ENCODE results near the gene MED20. TPM values are rescaled to one million over a fixed set of nuclear protein-coding genes. Genes with fewer than 3 reads are reported as not detected.

The MED20 gene
- total RNA-seq, 2 experiments from 2014 or later, result 20.6 to 22.3 TPM

DNA sequence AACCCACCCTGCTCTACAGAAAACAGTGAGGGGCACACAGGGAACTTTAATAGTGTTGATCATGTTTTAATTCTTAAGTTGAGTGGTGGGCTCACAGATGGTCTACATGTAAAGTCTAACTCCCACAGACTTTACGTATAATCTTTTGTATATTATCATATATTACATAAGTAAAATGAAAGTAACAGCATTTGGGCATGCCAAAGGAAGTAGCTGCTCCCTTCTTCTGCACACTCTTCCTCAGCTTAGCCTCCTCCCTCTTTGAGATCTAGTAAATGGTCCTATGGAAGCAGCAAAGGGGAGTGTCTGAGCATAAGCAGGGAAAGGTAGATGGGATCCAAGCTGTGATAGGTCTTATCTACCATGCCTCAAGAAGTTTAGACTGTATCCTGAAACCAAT is 11.2 kb downstream of the MED20 start:
- H3K4me3 Mint-ChIP-seq, result no peak overlapping the region
- peak overlapping the region; percentile 15 for H3K27ac Mint-ChIP-seq
- H3K4me1 Mint-ChIP-seq (ENCODE audit: low read depth), result peaks cover 13% of the 10 kb centered on the region
- H3K27me3 Mint-ChIP-seq (ENCODE audit: low read depth), result no peaks in the 10 kb centered on the region
- DNase-seq (no peak), ATAC-seq (no peak)
- peaks cover 57% of the 10 kb centered on the region for H3K36me3 Mint-ChIP-seq (ENCODE audit: low read depth)
- ChIA-PET CTCF (interaction anchor here (0.9 to 1.6 kb wide), 4 partner anchors 11 to 134 kb away, joined by 3 to 7 read pairs (median 5); partner anchors contain the start of genes BYSL and MED20), POLR2A (interaction anchor here (0.6 kb wide), 1 partner anchor 266 kb away, joined by 3 read pairs; no protein-coding TSS in a partner anchor)
- H3K9me3 Mint-ChIP-seq (ENCODE audit: insufficient read depth), result no peaks in the 10 kb centered on the region

DNA sequence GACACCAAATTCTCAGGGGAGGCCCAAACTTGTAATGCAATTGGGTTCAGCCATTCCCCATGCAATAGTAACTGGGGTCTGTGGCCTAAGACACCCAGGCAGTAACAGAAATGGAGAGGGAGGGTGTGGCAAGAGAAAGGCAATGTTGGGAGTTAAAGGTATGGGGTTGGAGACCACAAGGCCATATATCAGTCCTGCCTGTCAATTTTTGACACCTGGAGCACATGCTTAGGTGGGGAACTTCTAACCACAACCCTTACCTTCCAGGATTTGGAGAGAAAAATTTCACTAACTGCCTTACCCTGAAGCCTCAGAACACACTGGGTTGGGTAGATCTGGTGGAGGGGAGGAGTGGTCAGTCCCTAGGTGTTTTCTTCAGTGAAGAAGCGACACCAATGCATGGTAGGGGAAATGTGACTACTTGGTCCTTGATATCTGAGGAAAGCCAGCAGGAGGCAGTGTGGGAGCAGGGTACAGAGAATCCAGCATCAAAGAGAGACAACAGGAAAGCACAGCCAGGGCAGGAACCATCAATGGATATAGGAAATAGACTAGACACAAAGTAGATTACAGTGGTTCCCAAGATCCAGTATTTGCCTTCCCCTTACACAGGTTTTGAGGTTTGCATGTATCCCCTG is 18.9 kb downstream of the MED20 start:
- no peaks in the 10 kb centered on the region for H3K9me3 Mint-ChIP-seq (ENCODE audit: insufficient read depth)
- ATAC-seq, result peak; percentile 73
- H3K36me3 Mint-ChIP-seq (ENCODE audit: low read depth), result peaks cover 30% of the 10 kb centered on the region
- POLR2A ChIA-PET, result interaction anchor here (1.7 kb wide), 1 partner anchor 19 kb away, joined by 4 read pairs; the partner anchor contains the start of genes BYSL and MED20
- DNase-seq, result peak; percentile 72
- no peak overlapping the region for H3K4me3 Mint-ChIP-seq
- H3K27ac Mint-ChIP-seq, result no peak overlapping the region
- no peaks in the 10 kb centered on the region for H3K27me3 Mint-ChIP-seq (ENCODE audit: low read depth)
- CTCF ChIA-PET, result interaction anchor here (1.0 to 3.9 kb wide), 5 partner anchors 13 to 142 kb away, joined by 4 to 39 read pairs (median 6); partner anchors contain the start of genes BYSL and MED20
- H3K4me1 Mint-ChIP-seq (ENCODE audit: low read depth), result peaks cover 24% of the 10 kb centered on the region

DNA sequence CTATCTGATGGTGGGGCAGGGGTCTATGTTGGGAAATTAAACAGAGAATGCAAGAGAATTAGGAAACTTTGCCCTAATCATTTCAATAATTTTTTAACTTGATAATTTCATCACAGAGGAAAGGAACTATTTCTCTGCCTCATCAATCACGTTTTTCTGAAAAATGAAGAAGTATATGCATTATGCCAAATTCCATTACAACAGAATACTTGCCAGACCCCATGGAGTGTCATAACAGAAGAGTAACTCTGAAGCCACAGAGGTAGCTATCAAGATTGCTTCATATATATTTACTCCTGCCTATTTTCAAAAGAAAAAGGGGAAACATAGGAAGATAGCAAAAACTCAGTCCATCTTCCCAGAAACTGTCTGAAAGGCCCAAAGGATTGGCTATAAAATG is 20.1 kb downstream of the MED20 start:
- ATAC-seq (no peak), DNase-seq (no peak)
- Mint-ChIP-seq H3K4me3 (no peak overlapping the region), H3K27me3 (ENCODE audit: low read depth) (no peaks in the 10 kb centered on the region), H3K36me3 (ENCODE audit: low read depth) (peaks cover 21% of the 10 kb centered on the region), H3K4me1 (ENCODE audit: low read depth) (peaks cover 32% of the 10 kb centered on the region), H3K9me3 (ENCODE audit: insufficient read depth) (no peaks in the 10 kb centered on the region), H3K27ac (no peak overlapping the region)
- ChIA-PET CTCF (interaction anchor here (0.8 to 2.7 kb wide), 4 partner anchors 20 to 143 kb away, joined by 3 to 24 read pairs (median 4); partner anchors contain the start of genes BYSL, MED20 and TOMM6), POLR2A (interaction anchor here (1.7 kb wide), 1 partner anchor 20 kb away, joined by 4 read pairs; the partner anchor contains the start of genes BYSL and MED20)

DNA sequence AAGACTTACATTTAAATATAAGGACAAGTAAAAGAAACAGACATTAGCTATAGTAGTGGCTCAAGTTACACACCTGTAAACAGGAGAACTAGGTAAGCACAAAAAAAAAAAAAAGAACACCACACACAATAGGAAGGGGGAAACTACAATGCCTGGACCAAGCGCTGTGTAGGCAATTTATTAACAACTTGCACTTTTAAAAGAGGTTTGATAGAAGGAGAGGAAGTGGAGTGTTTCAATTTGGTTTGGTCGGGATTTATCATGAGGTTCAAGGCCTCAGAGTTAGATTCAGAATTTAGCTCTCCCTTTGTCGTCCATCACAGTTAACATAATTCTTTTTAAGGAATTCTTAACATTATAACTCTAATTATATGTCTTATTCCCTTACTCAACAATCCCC is 24.7 kb downstream of the MED20 start:
- ATAC-seq (no peak), DNase-seq (no peak)
- Mint-ChIP-seq H3K4me3 (no peak overlapping the region), H3K36me3 (ENCODE audit: low read depth) (peaks cover 2% of the 10 kb centered on the region), H3K4me1 (ENCODE audit: low read depth) (peaks cover 17% of the 10 kb centered on the region), H3K27me3 (ENCODE audit: low read depth) (no peaks in the 10 kb centered on the region), H3K27ac (peak overlapping the region; percentile 78), H3K9me3 (ENCODE audit: insufficient read depth) (no peaks in the 10 kb centered on the region)
- ChIA-PET CTCF (interaction anchor here (0.7 to 4.0 kb wide), 12 partner anchors 11 to 319 kb away, joined by 3 to 44 read pairs (median 5); partner anchors contain the start of genes BYSL, MED20, TAF8 and TOMM6), POLR2A (interaction anchor here (0.7 to 3.3 kb wide), 11 partner anchors 9 to 154 kb away, joined by 3 to 15 read pairs (median 6); partner anchors contain the start of genes BYSL, MED20, TAF8 and TOMM6)

DNA sequence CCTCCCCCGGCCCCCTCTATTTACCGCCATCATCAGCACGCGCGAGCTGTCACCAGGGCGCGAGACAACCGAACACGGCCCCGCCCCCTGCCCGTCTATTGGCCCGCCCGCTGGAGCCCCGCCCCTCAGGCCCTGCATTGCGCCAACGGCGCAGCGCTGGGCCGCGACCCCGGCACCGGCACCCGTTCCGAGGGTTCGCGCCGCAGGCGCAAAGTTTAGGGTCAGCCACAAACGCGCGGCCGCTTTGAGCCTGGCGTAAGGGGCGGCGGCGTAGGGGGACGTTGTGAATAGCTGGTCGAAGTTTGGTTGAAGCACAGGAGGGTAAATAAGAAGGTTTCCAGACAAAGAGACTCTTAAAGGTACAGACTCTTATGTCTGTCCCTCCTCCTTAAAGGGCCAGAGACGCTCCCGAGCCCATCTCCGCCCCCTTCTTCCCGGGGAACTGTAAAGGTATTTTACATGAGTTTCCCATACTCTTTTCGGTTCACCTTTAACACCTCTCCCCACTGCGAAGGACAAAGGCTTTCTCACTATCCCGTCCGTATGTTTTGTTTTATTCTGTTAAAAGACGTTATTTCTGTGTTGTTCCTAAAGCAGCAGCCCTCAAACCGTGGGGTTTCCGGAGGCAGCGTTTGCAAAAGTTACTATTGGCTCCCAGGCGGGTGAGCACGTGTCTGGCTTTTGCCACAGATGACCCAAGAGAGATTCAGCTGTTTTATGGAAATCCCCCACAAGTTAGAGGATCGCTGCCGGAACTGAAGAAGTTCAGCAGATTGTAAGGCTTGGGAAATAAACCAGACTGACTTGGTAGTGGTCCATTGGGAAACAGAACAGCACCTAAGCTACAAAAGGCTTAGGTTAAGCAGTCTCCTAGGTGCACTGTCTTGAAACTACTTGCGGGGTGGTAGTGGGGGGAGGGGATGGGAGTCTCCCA is 25.4 kb downstream of the MED20 start, which contains the start of gene USP49:
Gene USP49 (minus strand): TSS at position 76 of the 934 bp plus-strand sequence. CDS start 88,392 bp downstream, outside the sequence.
- no peak within 1 kb of the TSS for H3K4me3 Mint-ChIP-seq
- H3K36me3 Mint-ChIP-seq (ENCODE audit: low read depth), result no peaks in the 10 kb centered on the region
- peak; percentile 94 for DNase-seq
- CTCF ChIA-PET, result interaction anchor here (0.7 to 4.0 kb wide), 14 partner anchors 14 to 319 kb away, joined by 3 to 44 read pairs (median 5); partner anchors contain the start of genes BYSL, MED20, TAF8 and TOMM6
- ATAC-seq, result peak; percentile 97
- H3K27me3 Mint-ChIP-seq (ENCODE audit: low read depth), result no peaks in the 10 kb centered on the region
- no peaks in the 10 kb centered on the region for H3K9me3 Mint-ChIP-seq (ENCODE audit: insufficient read depth)
- H3K27ac Mint-ChIP-seq, result peak within 1 kb of the TSS; percentile 78
- POLR2A ChIA-PET, result interaction anchor here (0.7 to 3.3 kb wide), 13 partner anchors 8 to 155 kb away, joined by 3 to 15 read pairs (median 5); partner anchors contain the start of genes BYSL, MED20, TAF8 and TOMM6
- peaks cover 17% of the 10 kb centered on the region for H3K4me1 Mint-ChIP-seq (ENCODE audit: low read depth)

- CTCF ChIA-PET, result interaction anchor here (0.9 to 2.8 kb wide), 9 partner anchors 15 to 210 kb away, joined by 3 to 11 read pairs (median 5); partner anchors contain the start of genes BYSL, MED20 and TOMM6
- Mint-ChIP-seq H3K27me3 (ENCODE audit: low read depth) (no peaks in the 10 kb centered on the region), H3K27ac (peak overlapping the region; percentile 78), H3K4me1 (ENCODE audit: low read depth) (peaks cover 17% of the 10 kb centered on the region), H3K9me3 (ENCODE audit: insufficient read depth) (no peaks in the 10 kb centered on the region), H3K36me3 (ENCODE audit: low read depth) (no peaks in the 10 kb centered on the region), H3K4me3 (no peak overlapping the region)
- ATAC-seq (peak; percentile 57), DNase-seq (no peak)
- POLR2A ChIA-PET, result interaction anchor here (1.0 to 3.3 kb wide), 7 partner anchors 26 to 156 kb away, joined by 3 to 12 read pairs (median 5); partner anchors contain the start of genes BYSL, MED20, TAF8 and TOMM6
These were observed 26.3 kb downstream of the MED20 start for GRCh38 chr6:41894366-41895299.

DNA sequence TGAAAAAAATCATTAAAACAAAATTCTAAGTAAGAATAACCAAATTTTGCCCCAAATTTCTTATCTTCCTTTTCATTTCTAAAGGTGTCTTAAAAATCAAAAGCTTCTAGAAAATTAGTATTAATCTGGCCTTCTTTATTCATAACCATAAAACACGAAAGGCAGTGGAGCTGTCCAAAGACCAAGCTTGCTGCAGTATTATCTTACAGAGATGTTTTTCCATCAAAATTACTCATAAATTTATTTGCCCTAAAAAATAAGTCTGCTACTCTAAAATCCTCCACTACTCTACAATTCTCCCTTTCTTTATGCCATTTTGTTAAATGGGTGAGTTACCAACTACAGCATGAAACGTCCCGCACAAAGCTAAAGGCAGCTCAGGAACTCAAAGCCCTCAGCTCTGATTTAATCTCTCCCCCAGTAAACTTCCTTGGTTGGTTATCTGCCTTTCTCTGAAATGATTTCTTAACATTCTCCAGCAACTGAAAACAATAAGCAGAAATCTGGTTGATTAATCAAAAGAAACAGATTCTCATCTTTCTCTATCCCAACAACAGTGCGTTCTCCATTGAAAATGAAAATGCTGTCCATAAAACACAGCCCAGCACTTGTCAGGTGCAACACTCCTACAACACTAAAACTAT is 27.9 kb downstream of the MED20 start:
- ATAC-seq (no peak), DNase-seq (no peak)
- Mint-ChIP-seq H3K27me3 (ENCODE audit: low read depth) (no peaks in the 10 kb centered on the region), H3K4me1 (ENCODE audit: low read depth) (peaks cover 17% of the 10 kb centered on the region), H3K27ac (no peak overlapping the region), H3K36me3 (ENCODE audit: low read depth) (no peaks in the 10 kb centered on the region), H3K9me3 (ENCODE audit: insufficient read depth) (no peaks in the 10 kb centered on the region), H3K4me3 (no peak overlapping the region)
- POLR2A ChIA-PET, result interaction anchor here (0.6 to 1.0 kb wide), 3 partner anchors 20 to 560 kb away, joined by 3 to 4 read pairs (median 3); no protein-coding TSS in a partner anchor
- CTCF ChIA-PET, result interaction anchor here (0.6 to 2.8 kb wide), 8 partner anchors 28 to 211 kb away, joined by 3 to 9 read pairs (median 6); partner anchors contain the start of genes BYSL, MED20 and TOMM6

DNA sequence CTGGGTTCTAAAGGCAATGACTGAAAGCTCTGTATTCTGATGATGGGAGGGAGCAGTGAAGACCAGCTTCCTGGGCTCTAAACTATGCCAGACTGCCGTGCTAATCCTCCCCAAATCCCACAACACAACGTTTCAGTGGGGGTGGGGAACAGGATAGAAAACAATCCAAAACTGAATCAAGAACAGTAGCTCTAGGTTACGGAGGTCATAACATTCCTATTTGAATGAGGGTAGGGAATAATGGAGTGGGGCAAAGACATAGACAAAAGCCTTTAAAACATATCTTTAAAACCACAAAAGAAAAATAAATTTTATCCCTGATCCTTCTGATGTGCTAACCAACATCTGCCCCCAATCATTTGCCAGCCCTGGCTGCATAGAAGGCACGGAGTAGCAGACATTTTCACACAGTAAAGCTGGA is 33.6 kb downstream of the MED20 start:
- Mint-ChIP-seq H3K36me3 (ENCODE audit: low read depth) (no peaks in the 10 kb centered on the region), H3K4me3 (no peak overlapping the region), H3K27ac (no peak overlapping the region), H3K9me3 (ENCODE audit: insufficient read depth) (no peaks in the 10 kb centered on the region), H3K4me1 (ENCODE audit: low read depth) (peaks cover under 1% of the 10 kb centered on the region), H3K27me3 (ENCODE audit: low read depth) (no peaks in the 10 kb centered on the region)
- ATAC-seq (no peak), DNase-seq (no peak)
- CTCF ChIA-PET, result no interaction called here
- POLR2A ChIA-PET, result interaction anchor here (1.1 to 1.3 kb wide), 2 partner anchors 9 to 46 kb away, joined by 4 to 5 read pairs; no protein-coding TSS in a partner anchor

GRCh38 chr6:41885930-41886329 is 35.0 kb downstream of the MED20 start:
- DNase-seq (no peak), ATAC-seq (no peak)
- ChIA-PET CTCF (no interaction called here), POLR2A (no interaction called here)
- Mint-ChIP-seq H3K27me3 (ENCODE audit: low read depth) (no peaks in the 10 kb centered on the region), H3K4me3 (no peak overlapping the region), H3K4me1 (ENCODE audit: low read depth) (no peaks in the 10 kb centered on the region), H3K9me3 (ENCODE audit: insufficient read depth) (no peaks in the 10 kb centered on the region), H3K36me3 (ENCODE audit: low read depth) (no peaks in the 10 kb centered on the region), H3K27ac (no peak overlapping the region)

- POLR2A ChIA-PET, result no interaction called here
- CTCF ChIA-PET, result no interaction called here
These were observed 36.0 kb downstream of the MED20 start for GRCh38 chr6:41884957-41885356.

More at GRCh38 chr6:41884957-41885356, 36.0 kb downstream of the MED20 start:
- no peak overlapping the region for H3K27ac Mint-ChIP-seq
- no peaks in the 10 kb centered on the region for H3K36me3 Mint-ChIP-seq (ENCODE audit: low read depth)
- H3K4me3 Mint-ChIP-seq, result no peak overlapping the region
- DNase-seq (no peak), ATAC-seq (no peak)
- no peaks in the 10 kb centered on the region for H3K27me3 Mint-ChIP-seq (ENCODE audit: low read depth)
- H3K9me3 Mint-ChIP-seq (ENCODE audit: insufficient read depth), result no peaks in the 10 kb centered on the region
- no peaks in the 10 kb centered on the region for H3K4me1 Mint-ChIP-seq (ENCODE audit: low read depth)
